ENCODE data around the gene AHDC1.

The AHDC1 gene

DNA sequence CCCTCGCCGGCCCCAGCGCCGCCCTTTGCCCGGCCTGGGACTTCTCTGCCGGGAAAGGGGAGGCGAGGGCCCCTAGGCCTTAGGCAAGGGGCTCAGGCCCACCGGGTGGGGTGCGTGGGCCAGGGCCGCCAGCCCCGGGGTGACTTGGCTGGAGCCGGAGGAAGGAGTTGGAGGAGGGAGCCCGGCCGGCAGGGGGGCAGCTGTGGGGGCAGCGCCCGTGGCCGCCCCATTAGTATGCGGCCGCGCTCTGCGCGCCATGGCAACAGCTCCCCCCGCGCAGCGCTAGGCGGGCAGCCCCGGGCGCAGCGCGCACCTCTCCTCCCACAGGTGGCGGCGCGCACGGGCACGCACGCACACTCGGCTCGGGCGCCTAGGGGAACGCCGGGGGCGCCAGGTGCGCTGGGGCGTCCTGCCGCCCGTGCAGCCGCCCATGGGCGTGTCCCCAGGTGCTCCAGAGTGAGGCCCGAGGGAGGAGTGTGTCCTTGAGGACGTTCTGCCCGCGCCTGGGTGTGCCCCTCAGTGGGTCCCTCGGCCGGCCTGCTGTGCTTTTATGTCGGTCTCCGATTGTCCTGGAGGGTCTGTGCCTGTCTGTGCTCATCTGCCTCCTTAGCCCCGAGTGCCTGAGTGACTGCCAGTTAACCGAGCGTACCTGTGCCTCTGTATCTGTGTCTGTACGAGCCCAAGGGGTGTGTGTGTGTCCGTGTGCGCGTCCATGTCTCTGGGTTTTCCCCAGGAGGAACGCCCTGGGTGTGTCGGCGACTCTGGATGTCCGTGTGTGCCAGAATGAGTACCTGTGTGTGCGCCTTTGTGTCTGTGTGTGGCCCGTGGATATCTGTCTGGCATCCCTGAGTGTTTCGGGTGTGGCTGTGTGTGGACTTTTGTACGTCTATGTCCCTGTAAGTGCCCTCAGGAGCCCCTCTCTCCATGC is 75.8 kb downstream of the AHDC1 start:
- DNase-seq, result no peak

- DNase-seq, result no peak
Observed at GRCh38 chr1:27527223-27527889, 76.6 kb downstream of the AHDC1 start.

GRCh38 chr1:27526569-27527222 is 77.2 kb downstream of the AHDC1 start:
- no peak for DNase-seq

- DNase-seq, result peak; percentile 23
Observed at GRCh38 chr1:27525296-27526272, 78.4 kb downstream of the AHDC1 start.

GRCh38 chr1:27523337-27524020 is 80.5 kb downstream of the AHDC1 start:
- DNase-seq, result no peak

DNA sequence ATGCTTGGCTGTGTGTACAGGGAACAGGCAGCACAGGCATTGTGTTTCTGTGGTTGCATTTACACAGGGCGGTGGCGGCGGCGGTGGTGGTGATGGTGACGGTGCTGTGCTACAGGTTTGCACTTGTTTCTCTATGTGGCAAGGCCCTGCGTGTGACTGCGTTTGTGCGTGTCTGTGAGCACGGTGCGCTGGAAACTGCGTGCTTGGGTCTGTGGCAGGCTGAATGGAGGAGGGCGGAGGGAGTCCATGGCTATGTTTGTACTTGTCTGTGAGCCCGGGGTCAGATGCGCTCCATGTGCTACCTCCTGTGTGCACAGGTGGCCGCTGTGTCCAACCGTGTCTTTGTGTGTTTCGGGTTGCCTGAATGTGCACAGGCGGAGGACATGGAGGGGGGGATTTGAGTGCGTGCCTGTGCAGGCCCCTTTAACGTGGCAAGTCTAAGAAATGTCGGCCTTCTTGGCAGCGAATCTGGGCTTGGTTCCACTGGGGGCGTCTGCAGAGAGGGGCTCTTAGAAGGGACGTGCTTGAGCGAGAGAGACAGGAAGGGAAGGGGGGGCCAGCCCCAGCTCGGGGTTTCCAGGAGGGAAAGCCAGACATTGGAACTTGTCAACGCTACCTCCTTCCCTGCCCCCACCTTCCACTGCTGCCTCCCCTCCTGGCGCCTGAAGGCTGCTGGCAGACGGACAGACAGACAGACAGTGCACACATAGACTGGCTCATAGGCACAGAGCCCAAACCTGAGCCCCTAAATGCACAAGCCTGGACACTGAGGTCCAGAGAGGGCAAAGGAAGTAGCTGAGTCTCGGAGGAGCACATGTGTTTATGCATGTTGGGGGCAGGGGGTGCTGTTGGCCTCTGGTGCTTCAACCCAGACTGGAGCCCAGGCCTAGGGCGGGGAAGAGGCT is 81.3 kb downstream of the AHDC1 start:
- no peak for DNase-seq

DNA sequence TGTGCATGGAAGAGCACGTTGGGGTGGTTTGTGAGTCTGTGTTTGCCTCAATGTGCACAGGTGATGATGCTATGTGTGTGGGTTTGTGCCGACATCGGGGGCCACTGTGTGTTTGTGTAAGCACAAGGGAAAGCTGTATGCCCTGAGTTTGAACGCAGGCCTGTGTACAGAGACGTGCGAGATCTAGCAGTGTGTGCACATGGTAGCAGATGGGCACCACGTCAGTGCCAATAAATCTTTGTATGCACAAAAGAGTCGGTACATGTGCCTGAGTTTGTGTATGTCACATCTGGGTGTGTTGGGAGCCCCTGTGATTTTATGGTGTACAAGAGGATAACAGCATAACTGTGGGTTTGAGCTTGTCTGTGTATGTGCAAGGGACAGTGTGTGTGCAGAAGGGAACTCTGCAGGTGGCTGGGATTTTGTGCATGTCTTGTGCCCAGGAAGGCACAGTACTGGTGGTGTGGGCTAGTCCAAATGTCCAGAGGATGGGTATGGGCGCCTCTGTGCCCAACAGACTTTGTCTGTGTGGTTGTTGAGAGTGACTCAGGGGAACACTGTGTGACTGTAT is 82.0 kb downstream of the AHDC1 start:
- DNase-seq, result no peak

DNA sequence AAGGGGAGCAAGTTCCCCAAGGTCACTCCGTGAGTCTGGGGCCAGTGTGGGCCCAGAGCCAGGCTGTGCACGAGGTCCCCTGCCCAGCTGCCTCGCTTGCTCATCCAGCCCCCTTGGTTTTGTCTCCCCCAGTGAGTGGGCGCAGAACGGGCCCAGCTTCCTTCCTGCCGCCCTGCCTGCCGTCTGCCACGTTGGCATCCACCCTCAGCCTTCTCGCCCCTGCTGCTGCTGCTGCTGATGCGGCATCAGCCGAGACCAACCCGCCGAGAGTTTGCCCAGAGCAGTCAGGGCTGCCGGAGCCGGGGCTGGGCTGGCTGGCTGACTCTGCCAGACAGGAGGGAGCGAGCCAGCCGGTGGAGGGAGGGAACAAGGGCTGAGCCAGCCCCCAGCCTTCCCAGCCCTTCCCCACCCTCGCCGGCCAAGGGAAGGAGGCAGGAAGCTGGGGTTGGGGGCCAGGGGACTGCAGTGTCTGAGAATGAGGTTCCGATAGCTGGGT is 82.6 kb downstream of the AHDC1 start:
- no peak for DNase-seq

DNA sequence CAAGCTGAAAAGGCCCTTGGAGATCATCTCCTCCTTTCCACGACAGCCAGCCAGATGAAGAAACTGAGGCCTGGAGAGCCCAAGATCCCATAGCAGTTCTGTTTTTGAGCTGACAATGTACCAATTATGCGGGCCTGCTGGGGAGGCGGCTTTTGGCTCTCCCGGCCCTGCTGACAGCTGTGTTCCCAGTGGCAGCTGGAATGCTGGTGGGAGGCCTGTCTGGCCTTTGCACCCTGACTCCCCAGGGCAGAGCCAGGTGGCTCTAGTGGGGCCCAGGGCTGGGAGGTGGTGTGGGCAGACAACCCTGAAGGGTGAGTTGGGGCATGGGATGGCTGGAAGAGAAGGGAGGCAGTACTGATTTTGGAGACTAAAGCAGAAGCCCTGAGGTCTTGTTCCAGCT is 83.3 kb downstream of the AHDC1 start:
- no peak for DNase-seq

DNA sequence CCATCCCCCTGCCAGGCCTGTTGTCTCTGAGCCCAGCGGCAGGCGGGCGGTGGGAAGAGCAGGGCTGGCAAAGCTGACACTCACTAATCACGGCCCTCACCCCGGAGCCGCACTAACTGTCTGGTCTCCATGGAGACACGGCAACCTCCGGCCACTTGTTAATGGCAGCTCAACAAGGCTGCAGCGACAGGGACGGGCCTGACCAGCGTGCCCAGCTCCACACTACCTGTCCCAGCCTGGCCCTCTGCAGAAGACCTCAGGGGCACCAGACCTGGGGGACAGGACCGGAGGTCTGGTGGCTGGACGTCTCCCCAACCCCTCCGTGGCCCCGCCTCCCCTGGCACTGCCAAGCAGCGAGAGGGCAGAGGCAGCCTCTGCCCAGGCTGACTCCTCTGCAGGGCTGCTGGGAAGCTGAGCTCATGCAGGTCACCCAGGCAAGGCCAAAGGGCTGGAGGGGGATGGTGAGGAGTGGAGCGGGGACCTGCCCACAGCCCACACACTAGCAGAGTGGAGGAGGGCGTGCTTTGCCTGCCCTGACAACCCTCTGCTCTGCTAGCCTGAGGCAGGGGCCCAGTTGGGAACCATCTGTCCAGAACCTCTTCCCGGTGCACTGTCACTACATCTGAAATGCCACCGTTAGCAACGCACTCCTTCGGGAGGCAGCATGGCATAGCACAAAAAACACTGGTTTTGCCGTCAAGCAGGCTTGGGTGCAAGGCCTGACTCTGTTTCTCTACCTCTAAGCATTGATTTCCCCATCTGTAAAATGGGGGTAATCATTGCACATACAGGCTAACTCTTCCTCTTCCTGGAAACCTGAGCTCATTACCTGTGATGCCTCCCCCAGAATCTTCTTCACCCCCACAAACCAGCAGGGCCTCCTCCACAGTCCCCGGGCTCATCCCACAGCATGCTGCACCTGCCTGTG is 84.3 kb downstream of the AHDC1 start:
- no peak for DNase-seq

- DNase-seq, result no peak
Observed at GRCh38 chr1:27518808-27519207, 85.1 kb downstream of the AHDC1 start.

- DNase-seq, result no peak
Observed at GRCh38 chr1:27517907-27518718, 85.8 kb downstream of the AHDC1 start.

DNA sequence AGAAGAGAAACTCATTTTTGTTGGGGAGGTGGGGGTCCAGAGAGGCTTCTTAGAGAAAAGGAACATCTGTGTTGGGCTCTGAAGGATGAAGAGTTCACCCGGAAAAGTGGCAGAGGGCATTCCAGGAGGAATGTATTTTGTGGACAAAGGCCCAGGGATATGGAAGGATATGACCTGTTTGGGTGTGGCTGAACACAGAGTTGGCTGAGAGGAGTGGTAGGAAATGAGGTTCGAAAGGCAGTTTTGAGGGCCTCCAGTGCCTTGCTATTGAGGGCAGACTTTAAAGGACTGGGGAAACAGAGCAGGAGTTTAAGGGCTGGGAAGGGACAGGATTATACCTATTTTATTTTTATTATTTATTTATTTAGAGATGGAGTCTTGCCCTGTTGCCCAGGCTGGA is 86.6 kb downstream of the AHDC1 start:
- DNase-seq, result no peak

- no peak for DNase-seq
Observed at GRCh38 chr1:27515626-27516025, 88.3 kb downstream of the AHDC1 start.

GRCh38 chr1:27513958-27514357 is 90.0 kb downstream of the AHDC1 start:
- DNase-seq, result no peak

DNA sequence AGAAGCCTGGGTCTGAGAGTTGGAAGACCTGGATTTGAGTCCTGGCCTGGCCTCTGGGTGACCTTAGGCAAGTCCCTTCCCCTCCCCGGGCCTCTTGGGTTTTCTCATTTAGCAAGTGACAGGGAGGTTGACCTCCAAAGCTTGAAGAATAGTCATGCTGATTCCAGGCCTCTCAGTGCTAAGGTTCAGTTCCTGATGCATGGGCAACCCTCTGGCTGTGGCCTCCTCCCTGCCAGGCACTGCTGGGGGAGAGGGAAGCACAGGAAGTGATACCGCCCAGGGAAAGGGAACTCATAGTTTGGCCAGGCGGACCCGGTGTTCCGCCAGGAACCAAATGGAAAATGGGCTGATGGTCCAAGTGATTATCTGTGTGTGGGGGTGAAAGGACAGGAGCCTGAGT is 90.4 kb downstream of the AHDC1 start:
- DNase-seq, result no peak

DNA sequence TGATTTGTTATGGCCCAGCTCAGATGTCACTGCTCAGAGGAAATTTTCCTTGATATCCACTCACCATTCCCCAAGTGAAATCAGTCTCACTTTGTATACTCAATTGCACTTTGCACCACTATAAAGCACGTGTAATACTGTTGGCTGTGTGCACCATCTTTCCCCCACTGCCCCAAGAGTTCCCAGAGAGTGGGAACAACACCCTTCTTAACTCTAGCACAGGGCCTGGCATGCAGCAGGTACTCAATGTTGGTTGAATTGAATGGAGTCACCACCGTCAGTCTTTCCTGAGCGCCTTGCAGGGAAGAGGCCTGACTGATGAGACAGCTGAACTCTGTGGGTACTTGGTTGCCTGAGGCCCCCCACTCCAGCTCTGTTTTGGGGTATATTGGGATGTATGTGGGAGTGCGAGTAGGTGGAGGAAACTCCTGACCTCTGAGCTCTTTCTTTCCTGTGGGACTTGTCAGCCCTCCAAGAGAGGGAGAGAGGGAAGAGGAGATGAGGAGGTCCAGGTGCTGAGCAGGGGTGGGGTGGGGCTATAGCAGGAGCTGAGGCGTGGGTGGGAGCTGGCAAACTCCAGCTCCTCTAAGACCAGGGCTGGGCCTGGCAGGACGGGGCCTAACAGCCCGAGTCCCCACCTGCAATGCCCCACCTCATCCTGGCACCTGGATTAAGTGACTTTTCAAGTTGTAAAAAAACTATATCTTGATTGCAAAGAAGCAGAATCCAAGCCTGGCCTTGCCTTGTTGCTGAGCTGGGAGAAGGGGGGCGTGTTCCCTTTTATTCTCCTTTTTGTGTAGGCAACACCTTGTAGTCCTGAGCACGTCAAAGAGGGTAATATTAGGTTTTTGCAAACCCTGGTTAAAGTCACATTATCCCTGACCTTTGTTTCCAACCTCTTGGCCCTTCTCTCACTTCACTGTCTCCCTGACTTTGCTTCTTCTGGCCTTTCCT is 94.5 kb downstream of the AHDC1 start:
- no peak for DNase-seq

Data from HCEC 1CT (cell line).